Measurements from ENCODE around the gene JADE2.
"Not testable (repeated sequence)": the region's sequence is repeated elsewhere in the genome, so short reads cannot be mapped to it uniquely, and the experiment has no call there.

The JADE2 gene

DNA sequence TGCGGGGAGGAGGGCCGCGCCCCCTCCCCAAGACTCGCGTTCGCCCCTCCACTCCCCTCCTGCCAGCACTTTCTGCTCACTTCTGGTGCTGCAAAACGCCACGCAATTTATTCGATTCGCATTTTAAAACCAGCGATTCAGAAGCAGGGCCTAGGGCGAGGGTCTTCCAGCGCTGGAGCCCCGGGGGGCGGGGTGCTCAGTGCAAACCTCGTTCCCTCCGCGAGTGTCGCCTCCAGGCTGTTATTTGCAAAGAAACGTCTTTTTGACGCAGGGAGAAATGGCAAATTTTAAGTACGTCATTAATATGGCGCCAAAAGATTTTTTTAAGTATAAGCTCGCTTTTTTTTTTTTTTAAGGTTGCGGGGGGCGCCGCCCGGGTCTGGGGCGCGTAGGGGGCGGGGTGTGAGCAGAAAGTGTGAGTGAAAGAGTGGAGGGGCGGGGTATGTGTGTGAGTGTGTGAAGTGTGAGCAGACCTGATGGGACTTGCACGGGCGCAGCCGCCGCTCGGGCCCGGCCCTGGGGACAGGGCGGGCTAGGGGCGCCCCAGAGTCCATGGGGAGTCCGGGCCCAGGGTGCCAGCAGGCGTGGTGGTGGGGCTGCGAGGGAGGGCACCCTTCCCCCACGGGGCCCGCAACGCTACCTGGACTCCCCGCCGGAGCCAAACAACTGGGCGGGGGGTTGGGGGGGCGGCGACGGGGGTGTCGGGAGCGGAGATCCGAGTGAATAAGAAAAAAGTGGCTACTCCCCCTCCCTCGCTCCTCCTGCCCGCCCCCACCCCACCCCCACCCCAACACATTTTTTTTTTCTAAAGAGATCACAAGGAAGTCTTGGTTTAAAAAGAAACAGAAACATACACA, at the start of gene JADE2:
Gene JADE2 (plus strand): TSS at position 845 of the 857 bp plus-strand sequence. CDS start 10,188 bp downstream, outside the sequence.
- DNase-seq (ENCODE audit: low read depth) = no peak

DNA sequence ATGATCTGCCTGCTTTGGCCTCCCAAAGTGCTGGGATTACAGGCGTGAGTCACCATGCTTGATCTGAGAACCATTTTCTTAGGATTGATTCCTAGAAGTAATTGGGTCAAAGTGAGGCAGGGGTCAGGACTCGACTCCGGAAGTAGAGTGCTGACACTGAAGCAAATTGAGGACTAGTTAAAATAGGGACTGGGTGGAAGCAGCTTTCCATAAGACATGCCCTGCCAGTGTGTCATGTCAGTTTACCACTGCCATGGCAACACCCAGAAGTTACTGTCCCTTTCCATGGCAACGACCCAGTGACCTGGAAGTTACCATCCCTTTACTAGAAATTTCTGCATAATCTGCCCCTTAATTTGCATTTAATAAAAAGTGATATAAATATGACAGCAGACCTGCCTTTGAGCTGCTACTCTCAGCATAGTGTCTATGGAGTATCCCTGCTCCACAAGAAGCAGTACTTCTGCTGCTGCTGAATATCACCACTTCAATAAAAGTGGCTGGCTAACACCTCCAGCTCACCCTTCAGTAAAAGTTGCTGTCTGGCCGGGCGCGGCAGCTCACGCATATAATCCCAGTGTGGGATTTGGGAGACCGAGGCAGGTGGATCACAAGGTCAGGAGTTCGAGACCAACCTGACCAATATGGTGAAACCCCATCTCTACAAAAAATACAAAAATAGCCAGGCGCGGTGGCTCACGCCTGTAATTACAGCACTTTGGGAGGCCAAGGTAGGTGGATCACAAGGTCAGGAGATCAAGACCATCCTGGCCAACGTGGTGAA, 47.8 kb upstream of the JADE2 start:
- DNase-seq (ENCODE audit: low read depth) = no peak

DNA sequence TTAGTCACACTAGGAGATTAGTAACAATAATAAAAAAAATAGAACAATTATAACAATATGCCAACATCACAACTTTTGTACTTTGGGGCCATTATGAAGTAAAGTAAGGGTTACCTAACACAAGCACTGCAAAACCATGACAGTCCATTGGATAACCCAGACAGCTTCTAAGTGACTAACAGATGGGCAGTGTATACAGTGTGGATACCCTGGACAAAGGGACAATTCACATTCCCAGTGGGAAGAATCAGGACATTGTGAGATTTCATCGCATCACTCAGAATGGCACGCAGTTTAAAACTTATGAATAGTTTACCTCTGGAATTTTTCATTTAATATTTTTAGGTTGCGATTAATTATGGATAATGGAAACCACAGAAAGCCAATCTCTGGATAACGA, 45.6 kb upstream of the JADE2 start:
- no peak for DNase-seq (ENCODE audit: low read depth)

DNA sequence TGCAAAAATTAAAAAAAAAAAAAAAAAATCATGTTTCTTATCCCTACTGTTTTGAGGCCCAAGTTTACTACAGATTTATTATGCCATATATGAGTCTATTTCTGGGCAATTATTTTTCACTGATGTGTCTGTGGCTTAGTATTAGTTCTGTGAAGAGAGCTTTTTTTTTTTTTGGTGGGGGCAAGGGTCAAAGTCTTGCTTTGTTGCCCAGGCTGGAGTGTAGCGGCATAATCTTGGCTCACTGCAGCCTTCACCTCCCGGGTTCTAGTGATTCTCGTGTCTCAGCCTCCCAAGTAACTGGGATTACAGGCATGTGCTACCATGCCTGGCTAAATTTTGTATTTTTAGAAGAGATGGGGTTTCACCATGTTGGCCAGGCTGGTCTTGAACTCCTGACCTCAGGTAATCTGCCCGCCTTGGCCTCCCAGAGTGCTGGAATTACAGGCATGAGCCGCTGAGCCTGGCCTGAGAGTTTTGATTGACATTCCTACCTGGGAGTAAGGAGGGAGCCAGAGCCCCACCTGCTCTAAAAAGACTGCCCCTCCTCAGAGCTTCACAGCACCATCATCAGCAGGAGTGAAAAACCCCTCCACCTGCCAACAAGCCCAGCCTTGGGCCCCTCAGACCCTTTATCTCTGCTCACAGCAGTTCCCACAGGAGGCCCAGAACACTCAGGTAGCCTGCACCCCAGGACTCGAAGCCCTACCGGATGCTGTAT, 36.1 kb upstream of the JADE2 start:
- DNase-seq (ENCODE audit: low read depth) = no peak

DNA sequence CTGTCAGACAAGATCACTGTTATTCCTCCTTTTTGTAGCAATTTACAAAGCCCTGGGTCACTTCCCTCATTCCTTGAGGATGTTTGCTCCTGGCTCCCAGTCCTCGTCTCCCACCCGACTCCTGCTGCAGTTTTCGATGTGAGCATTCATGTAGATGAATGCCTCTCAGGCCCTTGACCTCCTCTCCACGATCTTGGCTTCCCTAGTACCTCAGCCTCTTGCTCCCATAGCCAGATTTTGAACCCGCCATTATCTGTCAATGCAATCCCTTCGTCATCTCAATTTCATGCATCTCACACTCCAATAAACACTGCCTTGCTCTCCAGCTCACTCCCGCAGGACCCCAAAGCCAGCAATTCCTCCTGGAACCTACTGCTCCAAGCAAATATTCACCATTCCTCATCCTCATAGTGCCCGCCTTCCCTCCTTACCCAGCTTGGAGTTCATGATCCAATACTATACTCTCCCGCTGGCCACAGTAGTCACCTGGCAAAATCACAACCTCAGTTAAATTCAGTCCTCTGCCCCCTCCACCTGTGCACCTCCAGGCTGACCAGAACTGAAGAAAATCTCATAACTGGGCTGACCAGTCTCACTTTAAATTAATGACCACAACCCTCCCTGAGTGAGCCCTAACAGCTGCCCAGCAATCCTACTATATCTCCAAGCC, 35.1 kb upstream of the JADE2 start:
- no peak for DNase-seq (ENCODE audit: low read depth)

DNA sequence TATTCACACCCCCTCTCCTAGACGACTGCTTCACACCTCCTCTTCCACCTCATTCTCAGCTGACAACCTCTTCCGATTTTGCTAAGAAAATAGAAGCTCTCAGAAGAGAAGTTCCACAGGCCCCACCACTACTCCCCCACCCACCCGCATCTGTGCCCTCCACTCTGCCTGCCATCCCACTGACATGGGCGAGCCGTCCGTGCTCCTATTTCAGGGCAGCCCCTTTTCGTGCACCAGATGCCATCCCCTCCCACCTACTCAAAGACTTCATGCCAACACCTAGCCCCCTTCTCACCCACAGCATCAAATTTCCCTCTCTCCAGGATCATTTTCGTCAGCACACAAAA, 34.6 kb upstream of the JADE2 start:
- no peak for DNase-seq (ENCODE audit: low read depth)

DNA sequence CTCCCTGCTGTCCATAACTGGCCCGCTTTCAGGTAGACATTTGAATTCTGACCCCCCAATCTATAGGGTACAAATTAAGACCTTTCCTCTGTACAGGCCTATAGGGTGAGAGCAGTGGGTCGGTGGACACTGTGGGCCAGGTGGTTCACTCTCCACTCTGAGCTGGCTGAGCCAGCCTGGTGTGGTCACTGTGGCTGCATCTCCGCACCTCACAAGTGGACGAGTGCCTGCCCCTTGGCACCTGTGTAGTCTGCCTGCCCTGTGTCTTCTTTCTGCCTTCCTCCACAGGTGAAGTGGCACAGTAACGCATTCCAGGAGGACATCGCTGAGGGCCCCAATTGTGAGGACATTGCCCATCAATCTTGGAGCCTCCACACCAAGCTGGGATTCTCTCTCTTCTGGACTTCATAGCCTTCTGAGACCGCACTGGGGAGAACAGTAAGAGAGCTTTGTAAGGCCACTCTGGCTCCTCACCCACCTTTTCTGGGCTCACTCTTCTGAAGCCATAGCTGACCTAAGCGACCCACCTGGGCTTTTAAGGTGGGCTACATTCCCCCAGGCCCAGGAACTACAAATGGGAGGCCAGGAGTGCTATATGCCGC, 33.5 kb upstream of the JADE2 start:
- DNase-seq (ENCODE audit: low read depth) = no peak

DNA sequence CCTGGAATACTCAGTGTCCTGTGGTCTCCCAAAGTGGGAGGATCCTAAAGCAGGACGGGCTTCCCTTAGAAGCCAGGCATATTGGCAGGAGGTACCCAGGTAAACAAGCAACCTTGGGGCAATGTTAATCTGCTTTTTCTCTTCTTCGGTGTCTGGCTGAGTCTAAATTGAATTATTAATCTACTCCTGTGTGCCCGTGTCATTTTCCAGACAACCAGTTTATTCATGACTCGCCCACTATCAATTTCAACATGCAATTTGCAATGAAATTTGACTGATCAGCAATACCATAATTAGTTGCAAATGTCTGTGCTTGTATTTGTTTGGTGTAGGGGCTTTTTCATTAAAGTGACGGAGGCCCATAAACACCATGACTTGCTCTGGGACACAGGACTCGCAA, 32.9 kb upstream of the JADE2 start:
- DNase-seq (ENCODE audit: low read depth) = no peak

DNA sequence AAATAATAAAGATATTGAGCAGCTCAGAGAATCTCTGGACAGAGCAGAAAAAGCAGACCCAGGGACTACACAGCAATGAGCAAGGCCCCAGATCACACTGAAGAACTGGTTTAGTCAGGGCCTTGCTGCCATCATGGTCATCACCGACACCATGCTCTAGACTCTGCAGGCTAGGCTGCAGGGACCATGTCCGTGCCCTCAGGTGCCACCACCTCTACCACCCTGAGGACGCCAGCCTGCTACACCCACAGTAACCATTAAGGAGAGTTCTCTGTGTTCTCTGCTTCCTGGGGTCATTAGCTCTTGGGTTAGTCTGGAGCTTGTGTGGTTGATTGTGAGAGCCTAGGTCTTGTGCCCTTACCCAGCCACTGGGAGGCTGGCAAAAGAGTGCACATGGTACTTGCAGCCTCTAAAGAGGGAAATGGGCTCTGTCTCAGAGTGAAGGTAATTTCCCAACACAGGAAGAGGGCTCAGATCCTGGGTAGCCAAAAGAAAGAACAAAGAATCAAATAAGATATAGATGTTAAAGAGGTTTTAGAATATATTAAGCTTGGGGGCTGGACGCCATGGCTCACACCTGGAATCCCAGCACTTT, 31.9 kb upstream of the JADE2 start:
- no peak for DNase-seq (ENCODE audit: low read depth)

DNA sequence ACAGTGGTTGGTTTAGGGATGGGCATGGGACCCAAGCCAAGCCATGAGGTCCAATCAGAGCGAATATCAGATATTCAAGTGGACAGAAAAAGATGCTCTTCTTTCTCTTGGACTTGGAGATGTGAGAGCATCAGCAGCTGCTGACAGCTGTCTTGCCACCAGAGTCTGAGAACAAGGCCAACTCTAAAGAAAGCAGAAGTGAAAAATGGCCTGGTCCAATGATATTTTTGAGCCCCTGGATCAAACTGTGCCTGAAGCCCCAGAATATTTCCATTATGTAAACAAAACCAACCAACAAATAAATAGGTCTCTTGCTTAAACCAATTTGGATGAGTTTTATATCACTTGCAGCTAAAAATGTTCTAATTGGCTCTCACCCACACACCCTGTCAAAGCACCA, 30.7 kb upstream of the JADE2 start:
- DNase-seq (ENCODE audit: low read depth) = no peak

DNA sequence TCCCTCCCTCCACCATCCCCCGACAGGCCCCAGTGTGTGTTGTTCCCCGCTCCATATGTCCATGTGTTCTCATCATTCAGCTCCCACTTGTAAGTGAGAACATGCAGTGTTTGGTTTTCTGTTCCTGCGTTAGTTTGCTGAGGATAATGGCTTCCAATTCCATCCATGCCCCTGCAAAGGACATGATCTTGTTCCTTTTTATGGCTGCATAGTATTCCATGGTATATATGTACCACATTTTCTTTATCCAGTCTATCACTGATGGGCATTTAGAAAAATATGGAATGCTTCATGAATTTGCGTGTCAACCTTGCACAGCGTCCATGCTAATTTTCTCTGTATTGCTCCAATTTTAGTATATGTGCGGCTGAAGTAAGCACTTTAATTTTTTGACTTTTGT, 25.6 kb upstream of the JADE2 start:
- not testable (repeated sequence) for DNase-seq (ENCODE audit: low read depth)

DNA sequence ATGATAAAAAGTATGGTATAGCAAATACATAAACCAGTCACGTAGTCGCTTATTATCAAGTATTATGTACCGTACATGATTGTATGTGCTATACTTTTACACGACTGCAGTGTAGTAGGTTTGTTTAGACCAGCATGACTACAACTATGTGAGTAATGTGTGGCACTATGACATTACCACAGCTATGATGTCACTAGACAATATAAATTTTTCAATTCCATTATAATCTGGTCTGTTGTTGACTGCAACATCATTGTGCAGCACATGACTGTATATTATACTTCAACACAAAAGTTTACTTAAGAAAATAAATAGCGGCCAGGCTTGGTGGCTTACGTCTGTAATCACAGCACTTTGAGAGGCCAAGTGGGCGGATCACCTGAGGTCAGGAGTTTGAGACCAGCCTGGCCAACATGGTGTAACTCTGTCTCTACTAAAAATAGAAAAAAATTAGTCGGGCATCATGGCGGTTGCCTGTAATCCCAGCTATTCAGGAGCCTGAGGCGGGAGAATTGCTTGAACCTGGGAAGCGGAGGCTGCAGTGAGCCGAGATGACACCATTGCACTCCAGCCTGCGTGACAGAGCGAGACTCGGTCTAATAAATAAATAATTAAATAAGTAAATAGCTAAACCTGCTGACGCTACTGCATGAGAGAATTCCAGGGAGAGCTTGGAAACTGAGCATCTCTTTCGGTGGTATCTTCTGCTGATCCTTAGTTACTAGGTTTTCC, 24.6 kb upstream of the JADE2 start:
- no peak for DNase-seq (ENCODE audit: low read depth)

DNA sequence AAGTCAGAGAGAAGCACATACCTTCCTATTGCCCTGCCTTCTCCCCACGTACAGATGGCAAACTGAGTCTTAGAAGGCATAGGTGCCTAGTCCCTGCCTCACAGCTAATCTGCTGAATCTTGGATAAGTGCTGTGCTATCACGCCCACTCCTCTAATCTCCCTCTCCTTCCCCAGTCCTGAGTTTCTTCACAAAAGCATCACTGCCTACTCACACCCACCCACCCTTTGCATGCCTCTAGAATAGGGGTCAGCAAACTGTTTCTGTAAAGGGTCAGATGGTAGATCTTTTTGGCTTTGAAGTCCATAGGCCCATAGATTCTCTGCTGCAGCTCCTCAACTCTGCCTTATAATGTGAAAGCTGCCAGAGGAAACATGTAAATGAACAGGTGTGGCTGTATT, 23.2 kb upstream of the JADE2 start:
- no peak for DNase-seq (ENCODE audit: low read depth)

DNA sequence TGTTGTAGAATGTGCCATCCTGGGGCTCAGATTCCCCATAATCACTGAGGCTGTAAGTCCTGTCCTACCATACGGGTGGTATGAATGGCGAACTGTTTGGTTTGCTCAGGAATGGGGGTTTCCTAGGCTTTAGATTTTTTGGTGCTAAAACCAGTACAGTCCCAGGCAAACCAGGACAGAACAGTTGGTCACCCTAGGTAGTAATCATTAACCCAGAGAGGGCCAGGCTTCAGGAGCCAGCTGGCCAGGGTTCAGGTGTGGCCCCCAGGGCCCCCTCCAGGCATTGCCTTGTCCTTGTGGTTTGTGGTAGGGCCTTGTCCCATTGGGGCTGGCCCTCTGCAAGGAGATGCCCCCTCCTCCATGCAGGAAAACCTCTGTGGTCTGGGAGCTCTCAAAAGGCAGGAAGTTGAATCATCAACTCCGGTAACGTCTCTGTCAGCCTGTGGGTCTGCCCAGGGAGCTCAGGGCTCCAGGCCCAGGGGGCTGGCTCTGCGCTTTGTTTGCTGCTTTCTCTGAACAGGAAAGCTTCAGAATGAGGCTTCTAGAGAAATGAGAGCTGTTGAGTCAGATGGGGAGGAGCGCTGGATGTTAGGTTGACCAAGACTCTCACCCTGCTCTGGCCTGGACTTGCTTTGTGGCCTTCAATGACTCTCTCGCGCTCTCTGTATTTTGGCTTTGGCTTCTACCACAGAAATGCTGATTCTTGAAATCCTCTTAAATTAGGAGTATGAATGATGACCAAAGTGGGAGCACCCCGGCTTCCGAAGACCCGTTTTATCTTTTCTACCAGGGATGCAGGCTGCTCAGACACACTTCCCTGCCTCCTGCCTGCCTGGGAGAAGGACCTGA, 22.2 kb upstream of the JADE2 start:
- DNase-seq (ENCODE audit: low read depth) = peak; percentile 96

DNA sequence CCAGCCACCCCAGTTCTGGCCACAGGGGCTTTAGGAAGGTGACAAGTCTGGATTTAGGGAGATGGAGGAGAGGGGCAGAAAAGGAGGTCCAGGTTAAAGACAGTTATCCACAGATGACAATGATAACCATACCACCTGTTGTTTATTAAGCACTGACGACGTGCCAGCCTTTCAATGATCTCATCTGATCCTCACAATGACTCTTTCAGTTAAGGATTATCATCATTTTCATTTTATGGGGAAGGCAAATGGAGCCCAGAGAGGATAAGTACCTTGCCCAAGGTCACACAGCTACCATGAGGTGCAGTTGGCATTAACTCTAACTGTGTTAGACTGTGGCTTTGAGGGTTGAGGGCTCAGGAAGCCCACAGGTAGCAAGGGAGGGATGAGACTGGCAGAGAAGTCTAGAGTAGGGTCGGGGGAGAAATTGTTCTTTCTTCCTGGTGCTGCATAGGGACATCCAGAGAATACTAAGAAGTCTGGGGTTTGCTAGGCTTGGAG, 21.5 kb upstream of the JADE2 start:
- DNase-seq (ENCODE audit: low read depth) = no peak

DNA sequence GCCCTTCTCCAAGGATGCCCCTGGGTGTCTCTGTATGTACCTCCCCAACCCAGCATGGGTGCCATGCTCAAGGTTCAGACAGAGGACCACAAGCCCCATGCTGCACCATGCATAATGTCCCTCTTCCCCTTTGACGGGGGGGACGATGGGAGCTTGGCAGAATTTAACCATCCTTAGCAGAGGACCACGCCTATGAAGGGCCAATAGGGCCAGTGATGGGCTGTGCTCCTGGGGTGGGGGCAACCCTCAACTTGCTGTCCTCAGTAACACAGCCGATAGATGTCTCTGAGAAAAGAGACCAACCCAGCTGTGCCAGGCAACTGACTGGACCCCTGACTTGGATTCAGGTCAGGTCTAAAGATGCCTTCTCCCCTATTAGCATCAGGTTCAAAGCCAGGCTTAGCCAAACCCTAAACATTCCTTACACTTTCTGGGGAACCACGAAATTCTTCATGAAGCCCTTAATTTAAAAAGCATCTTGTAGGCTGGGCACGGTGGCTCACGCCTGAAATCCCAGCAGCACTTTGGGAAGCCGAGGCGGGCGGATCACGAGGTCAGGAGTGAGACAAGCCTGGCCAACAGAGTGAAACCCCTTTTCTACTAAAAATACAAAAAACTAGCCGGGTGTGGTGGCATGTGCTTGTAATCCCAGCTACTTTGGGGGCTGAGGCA, 20.7 kb upstream of the JADE2 start:
- DNase-seq (ENCODE audit: low read depth) = no peak

DNA sequence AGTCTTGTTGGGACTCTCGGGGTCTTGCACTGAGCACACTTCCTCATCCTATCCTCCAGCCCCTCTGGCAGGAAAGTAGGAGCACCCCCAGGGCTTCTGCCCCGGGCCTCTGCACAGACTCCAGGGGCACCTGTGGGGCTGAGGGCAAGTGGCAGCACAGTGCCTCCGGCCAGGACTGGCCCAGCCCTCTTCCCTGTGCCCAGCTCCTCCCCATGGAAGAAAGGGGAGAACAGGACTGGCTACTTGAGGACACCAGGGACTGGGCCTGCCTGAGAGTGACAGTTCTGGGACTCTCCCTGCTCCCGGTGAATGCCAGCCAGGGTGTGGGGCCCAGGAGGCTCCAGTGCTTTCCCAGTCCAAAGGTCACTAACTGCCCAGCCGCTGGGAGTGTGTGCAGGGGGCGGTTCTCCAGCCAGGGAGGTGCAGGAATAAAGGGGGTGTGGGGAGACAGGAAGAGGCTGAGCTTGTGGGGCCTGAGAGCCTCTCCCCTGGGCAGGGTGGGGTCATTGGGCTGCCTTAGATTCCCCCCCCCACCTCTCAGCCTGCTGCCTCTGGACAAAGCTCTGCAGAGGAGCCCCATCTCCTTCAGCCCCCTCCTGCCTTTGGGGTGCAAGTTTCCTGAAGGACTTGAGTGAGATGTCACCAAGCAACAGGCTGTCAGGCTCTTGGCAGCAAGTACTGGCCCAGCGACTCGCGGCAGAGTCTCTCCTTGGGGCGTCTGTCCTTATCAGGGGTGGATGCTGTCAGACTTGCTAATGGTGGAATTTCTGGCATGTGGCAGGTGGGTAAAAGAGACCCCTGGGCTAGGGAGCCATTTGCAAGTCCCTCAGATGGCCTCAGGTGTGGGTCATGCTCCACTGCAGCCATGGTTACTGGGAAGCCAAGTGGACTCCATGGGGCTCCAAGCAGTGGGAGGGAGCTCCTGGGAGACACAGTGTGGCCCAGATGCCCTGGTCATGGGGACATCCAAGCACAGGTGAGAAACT, 19.1 kb upstream of the JADE2 start:
- DNase-seq (ENCODE audit: low read depth) = no peak

DNA sequence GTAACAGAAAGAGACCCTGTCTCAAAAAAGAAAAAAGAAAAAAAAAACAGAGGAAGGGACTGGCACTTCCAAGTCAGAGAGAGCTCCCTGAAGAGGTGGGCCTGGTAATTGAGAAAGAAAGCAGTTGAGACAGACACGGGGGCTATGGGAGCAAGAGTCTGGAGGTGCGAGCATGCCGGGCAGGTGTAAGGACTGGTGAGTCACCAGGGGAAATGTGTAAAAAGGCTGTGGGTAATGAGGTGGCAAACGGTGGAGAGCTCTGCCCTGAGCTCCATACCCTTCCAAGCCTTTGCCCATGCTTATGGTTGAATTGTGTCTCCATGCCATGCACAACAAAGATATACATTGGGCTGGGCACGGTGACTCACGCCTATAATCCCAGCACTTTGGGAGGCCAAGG, 18.0 kb upstream of the JADE2 start:
- DNase-seq (ENCODE audit: low read depth) = no peak
